EH (cell line): Measurements from ENCODE around the gene TRIM49.
"Not testable (repeated sequence)": the region's sequence is repeated elsewhere in the genome, so short reads cannot be mapped to it uniquely, and the experiment has no call there.

Source experiments
- DNase-seq: peaks from one replicate; pipeline ENCODE4 v3.0.0-alpha.2; 2015; ENCODE audit warnings: low read depth

TRIM49 gene

GRCh38 chr11:89808475-89808874 lies at the start of gene TRIM49:
Gene TRIM49 (minus strand): TSS chr11:89808575. CDS start chr11:89804469, 4,106 bp downstream.
- DNase-seq: not testable (repeated sequence)

GRCh38 chr11:89826694-89827093 lies 18.3 kb upstream of the TRIM49 start:
- DNase-seq: not testable (repeated sequence)

- DNase-seq: not testable (repeated sequence)
Observed at GRCh38 chr11:89820008-89820407, 11.6 kb upstream of the TRIM49 start.

- DNase-seq: not testable (repeated sequence)
Observed at GRCh38 chr11:89813535-89813934, 5.2 kb upstream of the TRIM49 start.

GRCh38 chr11:89787506-89788063 lies 20.8 kb downstream of the TRIM49 start:
- DNase-seq: not testable (repeated sequence)

GRCh38 chr11:89785726-89786125 lies 22.6 kb downstream of the TRIM49 start:
- not testable (repeated sequence) for DNase-seq

GRCh38 chr11:89750822-89751221 lies 57.6 kb downstream of the TRIM49 start:
- not testable (repeated sequence) for DNase-seq
